Esophagus muscularis mucosa (tissue), 4 donors: ENCODE results near the gene STUM. TPM values are rescaled to one million over a fixed set of nuclear protein-coding genes. Genes with fewer than 3 reads are reported as not detected.
A peak's percentile ranks its signal among the peaks of the same experiment; 100 is the strongest.

Source experiments
- DNase-seq: peaks from one replicate; pipeline ENCODE4 v3.0.0-alpha.2; 2017; ENCODE audit errors: extremely low spot score
- H3K27ac ChIP-seq, 4 donors: fragments of 200-600 bp; sonication (generic); replicated peaks in 1 of 4; 1 replicate in 3 of 4; 2 replicates in 1 of 4; pipeline ENCODE4 v1.5.1; 2016 to 2019; ENCODE audit warnings: mild to moderate bottlenecking in 1 of 4
- H3K27me3 ChIP-seq, 4 donors: fragments of 200-600 bp; sonication (generic); one replicate each; pipeline versions ENCODE4 v1.5.1 to v1.6.0; 2016 to 2019
- H3K36me3 ChIP-seq, 4 donors: fragments of 200-600 bp; sonication (generic); one replicate each; pipeline ENCODE4 v1.5.1; 2016 to 2019
- H3K4me1 ChIP-seq, 4 donors: fragments of 200-600 bp; sonication (generic); one replicate each; pipeline ENCODE4 v1.5.1; 2016 to 2019
- H3K4me3 ChIP-seq, 4 donors: fragments of 200-600 bp; sonication (generic); 1 replicate in 2 of 4; 2 replicates in 2 of 4; pipeline ENCODE4 v1.5.1; 2016 to 2019; ENCODE audit warnings: mild to moderate bottlenecking in 4 of 4, moderate library complexity in 1 of 4
- H3K9me3 ChIP-seq, 4 donors: fragments of 200-600 bp; sonication (generic); 1 replicate in 3 of 4; 2 replicates in 1 of 4; pipeline ENCODE4 v1.5.1; 2016 to 2019
- EP300 ChIP-seq: sonication (generic); formaldehyde crosslinking; IDR thresholded peaks from one replicate; pipeline ENCODE4 v1.6.1; 2017; ENCODE audit warnings: antibody characterized with exemption
- POLR2A ChIP-seq: fragments of 450-650 bp; IDR thresholded peaks from one replicate; pipeline ENCODE4 v1.6.1; 2017; ENCODE audit warnings: antibody characterized with exemption, moderate library complexity, mild to moderate bottlenecking, low read depth
- POLR2AphosphoS5 ChIP-seq, 2 donors: sonication (generic); formaldehyde crosslinking; IDR thresholded peaks; one replicate each; pipeline ENCODE4 v1.6.1; 2017; ENCODE audit warnings: antibody characterized with exemption in 2 of 2
- WGBS: methylation state at CpG from one replicate; pipeline ENCODE4 v1.1.5; 2018; 5-methylcytosine and 5-hydroxymethylcytosine counted together
- intact Hi-C: fragments of 100-400 bp; cut with DNase I; formaldehyde crosslinking; loops from one replicate; pipeline ENCODE4 v1.15.1; 2023
- total RNA-seq, 4 donors: library from RNA; depleted of rRNA; stranded (reverse); fragments of >200 nt; gene quantifications; one replicate each; pipeline versions ENCODE4 v1.1.0 to v1.2.1, GENCODE V29; 2016
- TF ChIP-seq, protein P1 (sequence below), 3 experiments: fragments of 200-600 bp in 2 of 3; fragments of 450-650 bp in 1 of 3; sonication (generic) in 2 of 3; IDR thresholded peaks; one replicate each; pipeline ENCODE4 v1.5.1; 2017 to 2019; ENCODE audit warnings: antibody characterized with exemption in 3 of 3, mild to moderate bottlenecking in 2 of 3, moderate library complexity in 1 of 3

STUM gene
- total RNA-seq, 4 donors from 2014 or later = 3.1 to 7.6 (median 6.3) TPM

DNA sequence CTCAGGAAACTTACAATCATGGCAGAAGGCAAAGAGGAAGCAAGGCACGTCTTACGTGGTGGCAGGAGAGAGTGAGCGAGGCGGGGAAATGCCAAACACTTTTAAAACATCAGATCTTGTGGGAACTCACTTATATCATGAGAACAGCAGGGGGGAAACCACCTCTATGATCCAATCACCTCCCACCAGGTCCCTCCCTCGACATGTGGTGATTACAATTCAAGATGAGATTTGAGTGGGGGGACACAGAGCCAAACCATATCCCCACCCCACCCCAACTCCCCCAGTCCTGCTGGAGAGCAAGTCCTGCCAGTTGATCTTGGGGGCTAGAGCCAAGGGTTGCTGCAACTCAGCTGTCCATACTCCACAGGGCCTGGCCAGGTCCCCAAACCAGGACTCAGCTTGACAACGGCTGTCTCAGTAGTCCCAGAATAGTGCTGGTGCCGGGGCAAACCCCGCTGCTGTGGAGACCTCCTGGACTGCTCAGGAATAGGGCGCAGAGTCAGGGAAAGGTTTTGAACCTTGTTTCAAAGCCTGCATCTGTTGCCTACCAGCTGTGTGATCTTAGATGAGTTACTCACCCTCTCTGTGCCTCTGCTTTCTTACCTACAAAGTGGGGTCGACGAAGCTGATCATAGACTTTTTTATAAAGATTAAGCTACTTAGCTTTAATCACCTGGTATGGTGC is 79.5 kb downstream of the STUM start:
- no peak for DNase-seq
- H3K4me3 ChIP-seq = no peak overlapping the region
- H3K27me3 ChIP-seq = no peaks in the 10 kb centered on the region
- TF ChIP-seq POLR2AphosphoS5 (IDR thresholded peaks at IDR 0.05) (no peak), EP300 (no peak), POLR2A (no peak)
- TF ChIP-seq, protein P1, sequence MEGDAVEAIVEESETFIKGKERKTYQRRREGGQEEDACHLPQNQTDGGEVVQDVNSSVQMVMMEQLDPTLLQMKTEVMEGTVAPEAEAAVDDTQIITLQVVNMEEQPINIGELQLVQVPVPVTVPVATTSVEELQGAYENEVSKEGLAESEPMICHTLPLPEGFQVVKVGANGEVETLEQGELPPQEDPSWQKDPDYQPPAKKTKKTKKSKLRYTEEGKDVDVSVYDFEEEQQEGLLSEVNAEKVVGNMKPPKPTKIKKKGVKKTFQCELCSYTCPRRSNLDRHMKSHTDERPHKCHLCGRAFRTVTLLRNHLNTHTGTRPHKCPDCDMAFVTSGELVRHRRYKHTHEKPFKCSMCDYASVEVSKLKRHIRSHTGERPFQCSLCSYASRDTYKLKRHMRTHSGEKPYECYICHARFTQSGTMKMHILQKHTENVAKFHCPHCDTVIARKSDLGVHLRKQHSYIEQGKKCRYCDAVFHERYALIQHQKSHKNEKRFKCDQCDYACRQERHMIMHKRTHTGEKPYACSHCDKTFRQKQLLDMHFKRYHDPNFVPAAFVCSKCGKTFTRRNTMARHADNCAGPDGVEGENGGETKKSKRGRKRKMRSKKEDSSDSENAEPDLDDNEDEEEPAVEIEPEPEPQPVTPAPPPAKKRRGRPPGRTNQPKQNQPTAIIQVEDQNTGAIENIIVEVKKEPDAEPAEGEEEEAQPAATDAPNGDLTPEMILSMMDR (IDR thresholded peaks at IDR 0.05) = no peak
- H3K4me1 ChIP-seq = peaks cover 15 to 54% (median 49%) of the 10 kb centered on the region in 4 donors
- intact Hi-C loops = loop anchor here (5.0 kb wide), 1 partner anchor 81 kb away; the partner anchor contains the start of gene STUM
- peaks cover 0 to 23% (median 10%) of the 10 kb centered on the region in 4 donors for H3K36me3 ChIP-seq
- H3K9me3 ChIP-seq = no peaks in the 10 kb centered on the region
- WGBS = 80% methylated on average over 11 of the region's 11 CpGs
- H3K27ac ChIP-seq = peak overlapping the region in 2 of 4 donors; percentile 55 to 66

DNA sequence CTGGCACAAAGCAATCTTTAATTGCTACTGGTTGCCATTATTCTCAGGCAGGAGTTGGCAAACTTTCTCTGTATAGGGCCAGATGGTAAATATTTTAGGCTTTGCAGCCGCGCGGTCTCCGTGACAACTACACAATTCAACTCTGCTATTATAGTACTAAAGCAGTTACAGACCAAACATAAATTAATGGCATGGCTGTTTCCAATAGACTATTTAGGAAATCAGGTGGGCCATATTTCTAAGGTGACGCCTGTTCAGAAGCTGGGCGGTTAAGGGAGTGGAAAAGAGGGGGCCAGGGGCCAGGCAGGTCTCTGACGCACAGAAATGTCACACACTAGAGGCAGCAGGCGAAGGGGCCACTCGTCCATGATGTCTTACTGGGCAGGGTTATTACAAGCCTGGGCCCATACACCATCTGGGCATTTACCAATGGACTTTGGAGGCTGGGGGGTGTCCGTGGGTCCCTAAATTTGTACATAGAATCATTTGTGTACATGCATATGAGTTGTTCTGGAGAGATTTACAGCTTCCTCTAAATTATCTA is 80.1 kb downstream of the STUM start:
- Histone ChIP-seq H3K4me3 (no peak overlapping the region), H3K27me3 (no peaks in the 10 kb centered on the region), H3K27ac (peak overlapping the region in 2 of 4 donors; percentile 55 to 66), H3K9me3 (no peaks in the 10 kb centered on the region), H3K4me1 (peaks cover 22 to 60% (median 55%) of the 10 kb centered on the region in 4 donors), H3K36me3 (peaks cover 0 to 29% (median 16%) of the 10 kb centered on the region in 4 donors)
- WGBS = 64% methylated on average over 9 of the region's 10 CpGs
- intact Hi-C loops = loop anchor here (5.0 kb wide), 1 partner anchor 81 kb away; the partner anchor contains the start of gene STUM
- no peak for TF ChIP-seq POLR2AphosphoS5 (IDR thresholded peaks at IDR 0.05)
- no peak for TF ChIP-seq EP300
- TF ChIP-seq, protein P1 (IDR thresholded peaks at IDR 0.05) = no peak
- TF ChIP-seq POLR2A = no peak
- no peak for DNase-seq

DNA sequence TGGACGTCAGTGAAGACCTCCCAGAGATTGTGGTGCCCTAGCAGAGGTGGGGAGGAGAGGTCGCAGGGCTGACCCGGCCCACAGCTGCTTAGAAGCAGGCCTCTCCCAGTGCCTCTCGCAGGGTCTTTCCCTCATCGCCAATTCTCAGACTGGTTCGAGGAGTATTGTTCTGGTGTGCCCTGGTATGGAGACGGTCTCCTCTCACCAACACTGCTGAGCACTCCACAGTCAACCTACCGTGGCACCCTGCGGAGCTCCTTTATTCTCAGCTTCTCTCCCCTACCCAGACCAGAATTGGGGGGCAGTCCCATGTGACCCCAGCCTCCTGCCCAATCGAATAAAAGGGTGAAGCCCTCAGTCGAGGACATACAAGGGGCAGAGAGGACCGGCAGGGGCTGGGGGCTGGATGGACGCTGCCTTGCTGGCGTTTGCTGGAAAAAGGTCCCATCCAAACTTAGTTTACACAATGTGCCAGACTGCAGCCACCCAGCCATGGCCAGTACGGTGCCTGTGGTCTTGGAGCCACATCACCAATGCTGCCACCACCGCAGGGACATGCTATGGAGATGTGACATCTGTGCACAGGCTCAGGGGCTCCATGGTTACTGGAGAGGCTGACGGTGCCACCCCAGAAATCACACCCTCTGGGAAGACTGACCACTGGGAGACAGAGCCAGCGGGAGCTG is 80.8 kb downstream of the STUM start:
- 84% methylated on average over 14 of the region's 18 CpGs for WGBS
- Histone ChIP-seq H3K27ac (peak overlapping the region in 2 of 4 donors; percentile 55 to 66), H3K36me3 (peaks cover 0 to 35% (median 20%) of the 10 kb centered on the region in 4 donors), H3K9me3 (no peaks in the 10 kb centered on the region), H3K4me3 (no peak overlapping the region), H3K27me3 (no peaks in the 10 kb centered on the region), H3K4me1 (peaks cover 28 to 67% (median 62%) of the 10 kb centered on the region in 4 donors)
- intact Hi-C loops = loop anchor here (5.0 kb wide), 1 partner anchor 82 kb away; the partner anchor contains the start of gene STUM
- TF ChIP-seq EP300 = no peak
- TF ChIP-seq, protein P1 (IDR thresholded peaks at IDR 0.05) = no peak
- no peak for TF ChIP-seq POLR2A
- no peak for TF ChIP-seq POLR2AphosphoS5 (IDR thresholded peaks at IDR 0.05)
- no peak for DNase-seq

DNA sequence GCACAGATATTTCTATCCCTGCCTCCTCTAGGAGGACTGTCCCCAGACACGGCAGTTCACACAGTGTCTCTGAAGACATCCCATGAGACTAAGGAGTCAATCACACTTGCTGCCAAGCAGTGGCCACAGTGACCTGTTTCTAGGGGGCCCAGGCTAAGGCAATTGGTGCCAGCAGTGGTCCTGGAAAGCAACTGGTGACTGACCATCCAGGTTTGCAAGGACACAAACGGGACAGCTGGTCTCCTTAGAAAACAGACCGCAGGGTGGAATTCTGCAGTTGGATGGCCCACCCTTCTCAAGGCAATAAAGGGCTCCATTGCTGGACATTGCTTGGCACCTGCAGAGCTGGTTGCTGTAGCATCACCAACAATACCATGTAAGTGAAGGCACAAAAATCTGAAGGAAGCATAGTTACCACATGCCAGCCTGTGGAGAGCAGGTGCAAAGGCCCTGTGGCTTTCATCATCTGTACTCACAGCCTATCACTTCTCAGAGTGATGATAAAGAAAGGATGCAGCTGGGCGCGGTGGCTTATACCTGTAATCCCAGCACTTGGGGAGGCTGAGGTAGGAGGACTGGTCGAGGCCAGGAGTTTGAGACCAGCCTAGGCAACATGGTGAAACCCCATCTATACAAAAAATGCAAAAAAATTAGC is 81.5 kb downstream of the STUM start:
- WGBS = 95% methylated on average over 5 of the region's 6 CpGs
- peak overlapping the region in 2 of 4 donors; percentile 55 to 66 for H3K27ac ChIP-seq
- H3K36me3 ChIP-seq = peaks cover 0 to 41% (median 25%) of the 10 kb centered on the region in 4 donors
- DNase-seq = no peak
- no peak overlapping the region for H3K4me3 ChIP-seq
- intact Hi-C loops = loop anchor here (5.0 kb wide), 2 partner anchors 83 to 107 kb away; partner anchors contain the start of genes ITPKB and STUM
- no peaks in the 10 kb centered on the region for H3K27me3 ChIP-seq
- peaks cover 30 to 72% (median 68%) of the 10 kb centered on the region in 4 donors for H3K4me1 ChIP-seq
- H3K9me3 ChIP-seq = no peaks in the 10 kb centered on the region
- no peak for TF ChIP-seq EP300
- TF ChIP-seq POLR2A = no peak
- TF ChIP-seq POLR2AphosphoS5 (IDR thresholded peaks at IDR 0.05) = no peak
- TF ChIP-seq, protein P1 (IDR thresholded peaks at IDR 0.05) = no peak
